Measurements from ENCODE around the gene VGLL4. TPM values are rescaled to one million over a fixed set of nuclear protein-coding genes. Genes with fewer than 3 reads are reported as not detected.
"Not testable (repeated sequence)": the region's sequence is repeated elsewhere in the genome, so short reads cannot be mapped to it uniquely, and the experiment has no call there.

The VGLL4 gene
- total and polyA plus RNA-seq, 5 donors, result 40.9 to 66.9 (median 53.2) TPM

DNA sequence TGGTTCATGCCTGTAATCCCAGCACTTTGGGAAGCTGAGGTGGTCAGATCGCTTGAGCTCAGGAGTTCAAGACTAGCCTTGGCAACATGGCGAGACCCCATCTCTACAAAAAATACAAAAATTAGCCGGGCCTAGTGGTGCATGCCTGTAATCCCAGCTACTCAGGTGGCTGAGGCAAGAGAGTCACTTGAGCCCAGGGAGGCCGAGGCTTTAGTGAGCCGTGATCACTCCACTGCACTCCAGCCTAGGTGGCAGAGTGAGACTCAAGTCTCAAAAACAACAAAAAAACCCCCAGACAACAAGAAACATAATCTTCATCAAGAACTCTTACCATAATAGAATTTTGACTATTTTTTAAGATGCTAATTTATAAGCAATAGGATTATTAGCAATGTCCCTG lies 117.6 kb downstream of the VGLL4 start:
- DNase-seq; H3K9me3 ChIP-seq (ENCODE audit: control insufficient read depth, low read length); intact Hi-C loops (cut with DNase I); H3K4me1 ChIP-seq (ENCODE audit: control insufficient read depth, insufficient read depth, low read length); ATAC-seq; H3K27me3 ChIP-seq (ENCODE audit: control insufficient read depth, insufficient read depth); H3K27ac ChIP-seq (ENCODE audit: low read length); H3K4me3 ChIP-seq (ENCODE audit: low read length): not testable (repeated sequence)
- 98% methylated on average over 5 of the region's 5 CpGs for WGBS

- Histone ChIP-seq H3K4me1 (ENCODE audit: control insufficient read depth, insufficient read depth, low read length) (peaks cover 2% of the 10 kb centered on the region), H3K4me3 (ENCODE audit: low read length) (no peak overlapping the region), H3K27me3 (ENCODE audit: control insufficient read depth, insufficient read depth) (no peaks in the 10 kb centered on the region), H3K27ac (ENCODE audit: low read length) (no peak overlapping the region), H3K9me3 (ENCODE audit: control insufficient read depth, low read length) (no peaks in the 10 kb centered on the region)
- ATAC-seq, result peak; percentile 52 to 81
- DNase-seq, result no peak
- 51% methylated on average over 7 of the region's 7 CpGs for WGBS
- intact Hi-C loops (cut with DNase I), result no loop called here
Measured at GRCh38 chr3:11523572-11524101, 120.1 kb downstream of the VGLL4 start.

GRCh38 chr3:11522953-11523571 lies 120.7 kb downstream of the VGLL4 start:
- no peak for DNase-seq
- no peak overlapping the region for H3K27ac ChIP-seq (ENCODE audit: low read length)
- 76% methylated on average over 8 of the region's 8 CpGs for WGBS

GRCh38 chr3:11522398-11522715 lies 121.4 kb downstream of the VGLL4 start:
- no peak for DNase-seq
- Histone ChIP-seq H3K27me3 (ENCODE audit: control insufficient read depth, insufficient read depth) (no peaks in the 10 kb centered on the region), H3K4me1 (ENCODE audit: control insufficient read depth, insufficient read depth, low read length) (peaks cover 3% of the 10 kb centered on the region), H3K27ac (ENCODE audit: low read length) (no peak overlapping the region), H3K4me3 (ENCODE audit: low read length) (no peak overlapping the region), H3K9me3 (ENCODE audit: control insufficient read depth, low read length) (no peaks in the 10 kb centered on the region)
- WGBS, result 95% methylated on average over 5 of the region's 5 CpGs
- intact Hi-C loops (cut with DNase I), result no loop called here
- no peak for ATAC-seq

More at GRCh38 chr3:11522953-11523571, 120.7 kb downstream of the VGLL4 start:
- no peaks in the 10 kb centered on the region for H3K27me3 ChIP-seq (ENCODE audit: control insufficient read depth, insufficient read depth)
- no peak overlapping the region for H3K4me3 ChIP-seq (ENCODE audit: low read length)
- intact Hi-C loops (cut with DNase I), result no loop called here
- H3K9me3 ChIP-seq (ENCODE audit: control insufficient read depth, low read length), result no peaks in the 10 kb centered on the region
- H3K4me1 ChIP-seq (ENCODE audit: control insufficient read depth, insufficient read depth, low read length), result peaks cover 2% of the 10 kb centered on the region
- peak in 1 of 2 donors; percentile 36 for ATAC-seq

DNA sequence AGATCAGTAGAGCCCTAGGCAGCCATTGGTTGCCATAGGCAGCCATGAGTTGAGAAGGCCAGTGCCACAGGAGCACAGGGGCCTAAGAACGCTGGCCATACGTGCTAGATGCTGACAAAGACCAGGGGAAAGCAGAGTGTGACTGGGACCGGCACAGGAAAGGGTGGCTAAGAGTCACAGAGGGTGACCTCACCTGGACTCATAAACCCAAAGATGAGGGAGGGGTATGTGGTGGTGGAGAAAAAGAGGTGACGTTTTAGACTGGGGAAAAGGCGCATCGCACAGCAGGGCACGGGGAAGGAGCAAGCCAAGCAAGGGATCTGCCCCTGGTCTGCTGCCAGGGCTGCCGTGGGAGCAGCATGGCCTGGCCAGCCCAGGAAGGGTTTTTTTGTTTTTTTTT lies 122.5 kb downstream of the VGLL4 start:
- 94% methylated on average over 8 of the region's 8 CpGs for WGBS
- no peaks in the 10 kb centered on the region for H3K9me3 ChIP-seq (ENCODE audit: control insufficient read depth, low read length)
- H3K27me3 ChIP-seq (ENCODE audit: control insufficient read depth, insufficient read depth), result no peaks in the 10 kb centered on the region
- no peak overlapping the region for H3K4me3 ChIP-seq (ENCODE audit: low read length)
- peaks cover 3% of the 10 kb centered on the region for H3K4me1 ChIP-seq (ENCODE audit: control insufficient read depth, insufficient read depth, low read length)
- intact Hi-C loops (cut with DNase I), result no loop called here
- DNase-seq, result no peak
- ATAC-seq, result no peak
- no peak overlapping the region for H3K27ac ChIP-seq (ENCODE audit: low read length)

DNA sequence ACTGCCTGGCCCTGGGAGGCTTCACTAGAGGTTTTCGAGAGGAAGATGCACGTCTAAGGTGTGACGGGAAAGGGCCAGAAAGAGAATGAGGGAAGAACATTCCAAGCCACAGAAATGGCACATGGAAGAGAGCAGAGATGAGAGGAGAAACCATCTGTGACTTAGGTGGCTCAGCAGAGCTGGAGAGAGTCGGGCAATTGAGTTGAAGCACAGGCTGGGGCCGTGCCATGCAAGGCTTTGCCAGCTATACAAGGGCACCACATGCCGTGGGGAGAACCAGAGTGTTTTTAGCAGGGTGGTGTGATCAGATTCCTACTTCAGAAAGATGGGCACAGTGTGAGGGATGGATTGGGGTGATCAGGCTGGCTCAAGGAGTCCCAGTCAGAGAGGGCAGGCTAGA lies 126.1 kb downstream of the VGLL4 start:
- H3K4me3 ChIP-seq (ENCODE audit: low read length), result no peak overlapping the region
- no peaks in the 10 kb centered on the region for H3K9me3 ChIP-seq (ENCODE audit: control insufficient read depth, low read length)
- H3K4me1 ChIP-seq (ENCODE audit: control insufficient read depth, insufficient read depth, low read length), result peaks cover 10% of the 10 kb centered on the region
- no peaks in the 10 kb centered on the region for H3K27me3 ChIP-seq (ENCODE audit: control insufficient read depth, insufficient read depth)
- no peak for DNase-seq
- WGBS, result 89% methylated on average over 6 of the region's 6 CpGs
- no peak overlapping the region for H3K27ac ChIP-seq (ENCODE audit: low read length)
- intact Hi-C loops (cut with DNase I), result no loop called here
- ATAC-seq, result no peak

DNA sequence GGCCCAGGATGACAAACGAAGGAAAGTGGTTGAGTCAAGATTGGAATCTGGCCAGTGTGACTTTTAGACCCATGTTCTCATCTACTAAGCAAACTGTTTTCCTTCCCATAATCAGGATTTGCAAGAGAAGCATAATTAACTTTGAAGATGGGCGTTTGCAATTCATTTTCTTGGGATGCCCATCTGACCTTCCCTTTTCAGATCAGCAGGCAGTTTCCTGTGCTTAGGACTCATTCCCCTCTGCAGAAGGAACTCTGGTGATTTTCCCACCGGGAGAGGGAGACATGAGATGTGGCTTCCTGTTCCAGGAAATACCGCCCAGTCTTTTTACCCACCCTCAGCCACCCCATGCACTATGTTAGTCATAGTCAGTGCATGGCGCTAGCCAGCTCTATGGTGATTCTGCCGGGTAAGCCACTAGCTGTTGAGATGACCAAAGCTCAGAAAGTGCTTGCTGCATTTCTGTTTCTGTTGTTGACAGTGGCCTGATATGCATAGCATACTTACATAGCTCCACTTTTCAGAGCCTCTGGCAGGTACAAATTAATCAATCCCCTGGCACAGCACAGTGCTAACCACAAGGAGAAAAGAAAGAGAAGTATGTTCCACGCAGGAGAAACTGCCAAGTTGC lies 129.4 kb downstream of the VGLL4 start:
- intact Hi-C loops (cut with DNase I), result no loop called here
- Histone ChIP-seq H3K9me3 (ENCODE audit: control insufficient read depth, low read length) (no peaks in the 10 kb centered on the region), H3K27me3 (ENCODE audit: control insufficient read depth, insufficient read depth) (no peaks in the 10 kb centered on the region), H3K4me1 (ENCODE audit: control insufficient read depth, insufficient read depth, low read length) (peaks cover 18% of the 10 kb centered on the region), H3K4me3 (ENCODE audit: low read length) (no peak overlapping the region), H3K27ac (ENCODE audit: low read length) (peak overlapping the region; percentile 44)
- DNase-seq, result peak in 2 of 3 donors; percentile 68 to 70
- ATAC-seq, result peak; percentile 91 to 96
- WGBS, result 24% methylated on average over 7 of the region's 7 CpGs

GRCh38 chr3:11513817-11514135 lies 129.9 kb downstream of the VGLL4 start:
- ATAC-seq (peak in 1 of 2 donors; percentile 17), DNase-seq (no peak)
- Histone ChIP-seq H3K27ac (ENCODE audit: low read length) (peak overlapping the region; percentile 59), H3K9me3 (ENCODE audit: control insufficient read depth, low read length) (no peaks in the 10 kb centered on the region), H3K4me1 (ENCODE audit: control insufficient read depth, insufficient read depth, low read length) (peaks cover 18% of the 10 kb centered on the region), H3K4me3 (ENCODE audit: low read length) (no peak overlapping the region), H3K27me3 (ENCODE audit: control insufficient read depth, insufficient read depth) (no peaks in the 10 kb centered on the region)
- intact Hi-C loops (cut with DNase I), result no loop called here
- 61% methylated on average over 3 of the region's 3 CpGs for WGBS

- H3K9me3 ChIP-seq (ENCODE audit: control insufficient read depth, low read length); H3K27me3 ChIP-seq (ENCODE audit: control insufficient read depth, insufficient read depth); intact Hi-C loops (cut with DNase I); H3K4me3 ChIP-seq (ENCODE audit: low read length); ATAC-seq: not testable (repeated sequence)
- Histone ChIP-seq H3K27ac (ENCODE audit: low read length) (peak overlapping the region; percentile 59), H3K4me1 (ENCODE audit: control insufficient read depth, insufficient read depth, low read length) (peaks cover 22% of the 10 kb centered on the region)
- 82% methylated on average over 27 of the region's 27 CpGs for WGBS
- peak in 2 of 3 donors; percentile 64 to 70 for DNase-seq
Measured at GRCh38 chr3:11513125-11513816, 130.4 kb downstream of the VGLL4 start.

DNA sequence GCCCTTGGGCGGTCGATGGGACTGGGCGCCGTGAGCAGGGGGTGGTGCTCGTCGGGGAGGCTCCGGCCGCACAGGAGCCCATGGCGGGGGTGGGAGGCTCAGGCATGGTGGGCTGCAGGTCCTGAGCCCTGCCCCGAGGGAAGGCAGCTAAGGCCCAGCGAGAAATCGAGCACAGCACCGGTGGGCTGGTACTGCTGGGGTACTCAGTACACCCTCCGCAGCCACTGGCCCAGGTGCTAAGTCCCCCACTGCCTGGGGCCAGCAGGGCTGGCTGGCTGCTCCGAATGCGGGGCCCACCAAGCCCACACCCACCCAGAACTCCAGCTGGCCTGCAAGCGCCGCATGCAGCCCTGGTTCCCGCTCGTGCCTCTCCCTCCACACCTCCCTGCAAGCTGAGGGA lies 132.1 kb downstream of the VGLL4 start:
- 97% methylated on average over 20 of the region's 20 CpGs for WGBS
- DNase-seq; intact Hi-C loops (cut with DNase I); H3K27ac ChIP-seq (ENCODE audit: low read length); H3K27me3 ChIP-seq (ENCODE audit: control insufficient read depth, insufficient read depth); H3K9me3 ChIP-seq (ENCODE audit: control insufficient read depth, low read length); ATAC-seq; H3K4me3 ChIP-seq (ENCODE audit: low read length): not testable (repeated sequence)
- H3K4me1 ChIP-seq (ENCODE audit: control insufficient read depth, insufficient read depth, low read length), result peaks cover 21% of the 10 kb centered on the region

GRCh38 chr3:11510356-11510755 lies 133.4 kb downstream of the VGLL4 start:
- intact Hi-C loops (cut with DNase I), result no loop called here
- DNase-seq, result no peak
- Histone ChIP-seq H3K27me3 (ENCODE audit: control insufficient read depth, insufficient read depth) (no peaks in the 10 kb centered on the region), H3K4me3 (ENCODE audit: low read length) (no peak overlapping the region), H3K9me3 (ENCODE audit: control insufficient read depth, low read length) (no peaks in the 10 kb centered on the region), H3K4me1 (ENCODE audit: control insufficient read depth, insufficient read depth, low read length) (peaks cover 21% of the 10 kb centered on the region), H3K27ac (ENCODE audit: low read length) (peak overlapping the region; percentile 66)
- ATAC-seq, result no peak
- WGBS, result 67% methylated on average over 5 of the region's 5 CpGs
